Epidermal melanocyte (primary cell): ENCODE data around the gene SND1.
"Not testable (repeated sequence)": the region's sequence is repeated elsewhere in the genome, so short reads cannot be mapped to it uniquely, and the experiment has no call there.

Source experiments
- DNase-seq: peaks from one replicate; pipeline ENCODE4 v3.0.0; 2011; ENCODE audit warnings: low spot score; ENCODE audit not compliant: insufficient read length

The SND1 gene

DNA sequence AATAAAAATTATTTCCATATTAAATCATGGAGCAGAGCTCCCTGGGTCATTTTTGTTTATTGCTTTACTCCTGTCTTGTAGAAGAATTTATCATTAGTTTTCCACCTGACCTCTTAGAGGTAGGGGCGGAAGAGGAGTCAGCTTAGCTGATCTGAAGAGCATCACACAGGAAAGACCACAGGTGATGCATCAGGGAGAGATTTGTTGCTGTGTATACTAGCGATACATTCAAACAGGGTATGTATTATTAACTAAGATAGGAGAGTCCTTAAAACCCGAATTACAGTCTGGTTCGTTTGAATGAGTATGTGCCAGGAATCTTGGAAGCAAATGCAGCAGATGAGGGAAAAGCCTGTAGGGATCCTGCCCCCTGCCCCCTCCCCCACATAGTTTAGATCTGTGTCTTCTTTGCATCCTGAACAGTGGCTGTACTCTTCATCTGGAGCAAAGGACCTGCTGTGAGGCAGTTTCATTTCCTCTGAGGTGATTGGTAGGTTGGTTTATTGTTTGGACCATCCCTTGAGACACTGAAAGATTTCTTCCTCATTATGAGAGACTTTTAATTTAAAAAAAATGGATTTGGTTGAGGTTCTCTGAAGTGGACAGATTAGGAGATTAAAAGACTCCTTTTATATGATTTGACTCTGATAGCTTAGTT is 177.0 kb downstream of the SND1 start:
- no peak for DNase-seq

DNA sequence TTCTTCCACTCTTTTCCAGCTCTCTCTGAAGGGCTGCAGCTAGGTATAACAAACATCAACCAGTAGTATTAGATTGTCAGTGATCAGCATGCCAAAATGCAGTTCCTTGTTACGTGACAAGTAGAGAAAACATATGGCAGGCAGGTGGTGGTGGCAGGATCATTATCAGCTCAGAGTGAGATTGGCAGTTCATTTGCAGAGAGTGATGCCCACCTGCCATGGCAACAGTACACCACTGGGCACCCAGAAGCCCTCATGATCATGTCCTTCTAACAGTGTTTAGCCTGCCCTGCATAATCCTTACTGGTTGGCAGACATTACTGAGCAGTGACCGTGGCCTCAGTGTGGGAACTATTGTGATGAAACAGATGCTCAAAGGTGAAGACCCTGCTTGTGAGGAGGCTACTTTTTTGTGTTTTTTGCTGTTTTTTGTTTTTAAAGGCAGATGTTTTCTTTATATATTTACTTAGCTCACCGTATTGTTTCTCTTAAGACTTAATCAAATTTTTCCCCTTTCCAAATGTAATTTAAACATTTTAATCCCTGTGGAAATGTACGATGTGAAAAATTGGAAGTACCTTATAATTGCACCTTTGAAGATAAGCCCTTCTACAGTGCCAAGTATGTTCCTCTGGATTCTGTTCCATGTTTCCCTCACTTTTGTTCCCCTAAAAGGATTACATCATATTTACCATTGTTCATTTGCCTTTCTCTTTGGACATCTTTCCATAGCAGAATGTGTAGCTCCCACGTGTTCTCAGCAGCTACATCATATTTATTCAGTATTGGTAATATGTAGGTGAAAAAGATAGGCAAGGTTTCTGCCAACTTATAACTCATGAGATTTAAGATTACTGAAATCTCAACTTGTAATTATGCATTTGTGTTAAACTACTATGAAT is 179.6 kb downstream of the SND1 start:
- DNase-seq, result no peak

DNA sequence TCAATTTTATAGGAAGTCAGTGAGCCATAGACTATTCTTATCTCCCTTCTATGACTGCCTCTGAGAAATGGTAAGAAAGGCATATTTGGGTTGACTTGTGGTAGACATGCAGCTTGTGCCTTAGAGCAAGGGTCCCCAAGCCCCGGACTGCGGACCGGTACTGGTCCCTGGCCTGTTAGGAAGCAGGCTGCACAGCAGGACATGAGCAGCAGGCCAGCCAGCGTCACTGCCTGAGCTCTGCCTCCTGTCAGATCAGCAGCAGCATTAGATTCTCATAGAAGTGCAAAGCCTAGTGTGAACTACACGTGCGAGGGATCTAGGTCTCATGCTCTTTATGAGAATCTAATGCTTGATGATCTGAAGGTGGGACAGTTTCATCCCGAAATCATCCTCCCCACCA is 180.6 kb downstream of the SND1 start:
- no peak for DNase-seq

DNA sequence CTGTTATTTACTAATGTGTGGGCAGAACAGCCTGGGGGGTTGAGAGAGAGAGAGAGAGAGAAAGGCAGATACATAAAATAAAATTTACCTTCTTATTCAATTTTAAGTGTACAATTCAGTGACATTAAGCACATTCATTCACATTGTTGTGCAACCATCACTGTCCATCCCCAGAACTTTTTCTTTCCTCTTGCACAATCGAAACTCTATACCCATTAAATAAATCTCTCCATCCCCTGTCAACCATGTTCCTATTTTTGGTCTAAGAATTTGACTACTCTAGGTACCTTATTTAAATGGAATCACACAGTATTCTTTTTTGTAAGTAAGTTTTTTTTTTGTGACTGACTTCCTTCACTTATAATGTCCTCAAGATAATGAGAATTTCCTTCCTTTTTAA is 181.6 kb downstream of the SND1 start:
- DNase-seq, result no peak

DNA sequence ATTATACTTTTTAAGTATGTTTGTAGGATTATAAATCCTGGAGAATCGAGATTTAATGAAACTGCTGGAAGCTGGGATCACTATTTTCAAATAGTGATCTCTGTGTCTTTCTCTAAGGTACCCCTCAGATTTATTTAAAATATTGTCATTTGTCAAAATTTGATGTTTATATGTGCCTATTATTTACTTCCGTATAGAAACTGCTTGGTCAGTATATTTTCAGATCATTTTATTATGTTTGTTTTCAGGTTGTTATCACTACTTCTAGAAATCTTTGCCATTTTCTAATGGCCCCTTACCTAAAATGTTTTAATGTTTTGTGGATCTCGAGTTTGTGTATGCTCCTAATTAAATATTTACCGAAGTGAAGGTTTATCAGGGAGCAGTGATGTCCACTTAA is 183.7 kb downstream of the SND1 start:
- DNase-seq, result no peak

DNA sequence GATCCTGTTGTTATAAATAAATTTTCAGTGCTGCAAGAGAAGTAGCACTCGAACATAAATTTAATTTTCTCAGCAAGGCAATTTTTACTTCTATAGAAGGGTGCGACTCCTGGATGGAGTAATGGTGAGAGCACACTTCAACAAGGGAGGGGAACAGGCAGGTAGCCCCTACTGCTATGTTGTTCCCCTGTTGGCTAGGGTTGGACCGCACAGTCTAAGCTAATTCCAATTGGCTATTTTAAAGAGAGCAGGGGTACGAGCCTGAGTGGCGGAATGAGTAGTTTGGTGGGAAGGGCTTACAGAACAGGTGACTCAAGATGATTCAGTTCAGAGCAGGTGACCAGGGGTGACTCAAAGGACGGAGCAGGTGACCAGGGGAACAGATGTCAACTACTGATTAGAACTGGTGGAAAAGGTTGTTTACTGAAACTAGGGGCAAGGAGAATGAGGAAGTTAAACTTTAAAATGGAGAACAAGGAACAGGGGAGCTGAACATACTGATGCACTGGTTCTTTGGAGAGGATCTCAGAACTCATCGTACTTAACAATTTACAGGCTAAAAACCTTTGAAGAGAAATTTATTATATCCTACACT is 185.9 kb downstream of the SND1 start:
- not testable (repeated sequence) for DNase-seq

DNA sequence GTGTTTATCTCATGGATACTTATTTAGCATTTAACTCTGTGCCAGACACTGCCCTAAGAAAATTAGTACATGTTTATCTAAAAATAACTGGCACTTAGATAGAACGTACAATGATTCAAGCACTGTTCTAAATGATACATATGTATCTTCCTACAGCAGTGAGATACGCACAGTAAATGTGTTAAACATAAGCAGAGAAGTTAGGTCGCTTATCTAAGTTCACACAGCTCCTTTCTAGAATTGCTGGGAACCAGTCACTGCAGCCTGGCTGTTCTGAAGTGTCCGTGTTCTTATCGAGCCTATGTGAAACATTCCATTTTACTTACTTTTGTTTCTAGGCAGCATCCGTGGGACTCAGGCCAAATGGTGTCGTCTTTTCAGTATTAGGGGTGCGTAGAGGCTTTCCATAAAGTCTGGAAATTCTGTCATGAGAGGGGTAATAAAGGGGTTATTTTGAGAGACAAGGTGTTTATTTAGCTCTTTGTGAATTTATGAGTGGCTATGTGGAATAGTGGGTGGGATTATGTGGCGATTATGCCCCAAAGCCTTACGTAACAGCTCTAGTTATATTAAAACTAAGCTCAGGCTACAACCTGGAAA is 186.9 kb downstream of the SND1 start:
- no peak for DNase-seq

DNA sequence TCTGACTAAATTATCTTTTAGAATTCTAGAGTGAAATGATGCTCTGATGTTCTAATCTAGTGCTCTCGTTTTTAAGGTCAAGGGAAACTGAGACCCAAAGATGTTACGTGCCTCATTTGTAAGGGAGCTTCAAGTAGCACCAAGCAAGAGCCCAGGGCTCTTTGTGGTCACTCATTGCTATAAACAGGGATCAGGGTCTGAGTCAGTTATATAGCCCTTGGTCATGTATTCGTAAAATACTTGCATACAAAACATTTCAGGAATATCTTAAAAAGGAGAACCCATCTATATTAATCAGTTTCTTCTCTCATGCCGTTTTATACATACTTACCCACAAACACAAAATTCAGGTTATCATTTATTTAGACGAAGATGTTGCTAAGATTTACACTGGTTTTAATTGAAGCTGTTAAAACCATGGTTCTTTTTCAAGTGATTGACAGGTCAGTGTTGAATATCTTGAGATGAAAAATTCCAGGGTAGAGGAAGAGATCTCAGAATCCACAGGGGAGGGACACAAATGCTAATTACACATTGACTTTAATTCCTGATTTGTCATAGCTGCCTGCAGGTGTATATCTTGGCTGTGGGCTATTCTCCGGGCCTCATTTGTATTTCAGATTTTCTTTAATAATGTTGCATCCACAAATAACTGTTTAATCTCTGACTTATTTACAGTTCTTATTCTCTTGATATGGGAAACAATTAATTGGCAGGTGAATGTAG is 188.4 kb downstream of the SND1 start:
- DNase-seq, result no peak

DNA sequence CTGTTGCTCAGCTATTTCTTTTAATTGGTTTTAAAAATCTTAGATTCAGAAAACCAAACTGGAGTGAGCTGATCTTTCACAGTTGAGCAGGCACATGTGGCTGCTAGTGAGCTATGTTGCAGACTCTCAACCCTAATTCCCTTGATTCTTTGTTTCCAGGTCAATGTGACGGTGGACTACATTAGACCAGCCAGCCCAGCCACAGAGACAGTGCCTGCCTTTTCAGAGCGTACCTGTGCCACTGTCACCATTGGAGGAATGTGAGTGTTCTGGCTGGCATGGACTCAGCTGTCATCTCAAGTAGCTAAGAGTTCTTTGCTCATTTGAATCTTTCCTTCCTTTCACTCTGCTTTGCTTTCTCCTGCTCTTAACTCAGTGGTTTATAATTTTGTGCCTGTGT is 192.2 kb downstream of the SND1 start:
- DNase-seq, result no peak

DNA sequence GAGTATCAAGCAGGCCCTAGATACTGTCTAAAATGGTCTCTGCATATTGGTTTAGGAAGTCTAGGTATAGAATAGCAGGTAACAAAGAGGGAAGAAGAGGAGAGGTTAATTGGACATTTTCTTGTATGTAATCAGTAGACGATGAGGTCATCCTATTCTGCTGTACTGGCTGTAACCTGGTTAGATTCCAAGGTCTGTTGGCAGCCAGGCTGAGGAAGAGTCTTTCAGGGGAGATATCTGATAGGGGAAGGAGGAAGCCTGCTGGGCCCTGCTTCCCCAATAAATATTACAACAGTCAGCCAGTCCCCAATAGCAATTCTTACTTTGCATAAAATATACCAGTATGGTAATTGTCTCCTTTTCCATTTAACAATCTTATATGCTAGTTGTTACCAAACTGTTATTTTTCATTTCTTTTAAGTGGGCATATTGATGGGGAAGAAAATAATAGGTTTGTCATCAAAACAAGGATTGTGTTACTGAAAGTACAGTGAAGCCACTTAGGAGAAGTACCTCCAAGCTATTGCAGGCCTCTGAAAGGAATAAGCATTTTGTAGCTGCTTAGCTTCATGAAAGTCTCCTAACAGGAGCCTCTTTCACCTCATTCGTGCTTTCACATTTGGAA is 192.8 kb downstream of the SND1 start:
- DNase-seq, result no peak

DNA sequence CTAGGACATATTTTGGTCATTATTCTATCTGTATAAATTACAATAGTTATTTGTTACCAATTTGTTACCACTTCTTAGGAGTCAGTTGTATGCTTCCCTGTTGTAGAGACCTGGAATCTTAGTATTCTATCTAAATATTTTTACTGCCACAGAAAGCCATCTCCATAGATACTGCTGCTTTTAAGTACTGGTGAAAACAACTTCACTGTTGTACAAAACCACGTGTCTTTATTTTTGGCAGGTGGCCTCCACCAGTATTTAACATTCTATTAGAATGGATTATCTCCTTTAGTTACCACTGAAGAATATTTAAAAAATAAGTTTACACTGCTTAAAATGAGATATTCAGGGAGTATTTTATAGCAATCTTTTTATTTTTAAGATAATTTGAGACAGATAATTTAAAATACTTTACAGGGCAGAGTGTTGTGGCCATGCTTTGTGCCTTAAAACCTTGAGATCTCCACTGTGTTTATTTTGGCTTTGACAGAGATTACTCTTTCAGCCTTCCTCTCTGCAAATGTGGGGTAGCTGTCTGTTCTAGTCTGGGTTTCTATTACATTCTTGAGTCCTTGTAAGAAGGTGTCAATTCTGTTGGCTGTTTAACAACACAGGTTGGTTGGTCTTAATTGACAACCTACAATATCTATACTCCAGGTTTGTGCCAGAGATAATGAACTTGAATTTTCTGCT is 193.7 kb downstream of the SND1 start:
- DNase-seq, result no peak

DNA sequence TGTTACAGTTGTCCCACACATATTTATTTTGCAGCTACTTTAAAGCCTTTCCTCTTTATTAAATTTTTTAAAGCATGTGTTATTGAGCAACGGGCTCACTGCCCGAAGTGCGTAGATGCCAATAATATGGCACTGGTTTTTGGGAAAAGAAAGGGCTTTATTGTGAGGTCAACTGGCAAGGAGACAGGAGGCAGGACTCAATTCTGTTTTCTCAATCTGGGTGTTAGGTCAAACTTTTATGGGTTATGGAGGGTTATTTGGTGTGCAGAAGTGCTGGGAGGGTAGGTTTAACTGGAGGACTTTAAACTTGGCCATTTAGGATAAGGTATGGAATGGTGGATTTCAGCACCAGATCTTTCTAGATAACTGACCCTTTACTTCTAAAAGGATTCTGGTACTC is 195.6 kb downstream of the SND1 start:
- no peak for DNase-seq

DNA sequence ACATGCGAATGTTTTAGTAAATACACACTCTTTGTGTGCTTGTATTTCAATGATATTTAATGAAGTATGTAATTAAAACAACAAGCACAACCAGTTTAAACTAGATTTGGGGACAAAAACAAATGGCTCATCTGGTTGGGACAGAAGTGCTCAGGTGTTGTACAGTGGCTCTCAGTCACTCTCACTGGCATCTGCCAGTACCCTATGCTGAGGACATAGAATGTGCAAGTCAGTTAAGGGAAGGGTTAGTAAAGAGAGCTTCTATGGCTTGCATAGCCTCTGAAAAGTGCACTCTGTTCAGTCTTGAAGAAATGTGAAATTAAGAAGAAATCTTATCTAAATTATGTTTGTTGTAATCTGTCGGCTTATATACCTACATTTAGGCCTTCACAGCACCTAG is 196.2 kb downstream of the SND1 start:
- DNase-seq, result no peak

DNA sequence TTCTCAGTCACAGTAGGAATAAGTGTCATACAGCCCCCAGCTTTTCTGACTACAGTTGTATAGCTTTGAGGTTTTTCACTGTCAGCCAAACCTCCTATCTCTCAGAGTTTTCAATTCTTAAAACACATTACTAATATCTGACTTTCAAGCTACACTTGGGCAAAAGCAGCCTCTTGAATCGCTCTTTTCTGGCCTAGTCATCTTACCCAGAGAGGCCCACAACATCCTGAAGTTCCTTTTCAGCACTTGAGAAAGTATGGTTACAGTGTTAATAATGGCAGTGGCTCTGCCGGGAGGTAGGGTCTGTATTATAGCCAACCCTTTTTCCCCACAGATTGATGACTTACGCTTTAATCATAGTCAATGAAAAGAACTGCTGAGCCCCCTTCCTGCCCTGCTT is 198.2 kb downstream of the SND1 start:
- DNase-seq, result no peak

DNA sequence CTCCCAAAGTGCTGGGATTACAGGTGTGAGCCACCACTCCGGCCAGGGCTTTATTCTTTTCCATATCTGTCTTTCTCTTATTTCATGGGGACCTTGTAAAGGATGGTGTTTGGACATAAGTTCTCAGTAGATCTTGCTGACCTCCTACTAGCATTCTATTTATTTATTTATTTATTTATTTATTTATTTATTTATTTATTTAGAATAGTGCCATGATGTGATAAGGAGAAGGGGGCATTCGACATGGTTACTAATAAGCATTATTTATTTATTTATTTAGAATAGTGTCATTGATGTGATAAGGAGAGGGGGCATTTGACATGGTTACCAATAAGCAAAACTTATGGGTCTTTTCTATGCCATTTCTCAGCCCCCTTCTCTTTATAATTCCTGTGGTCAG is 202.4 kb downstream of the SND1 start:
- DNase-seq, result no peak

DNA sequence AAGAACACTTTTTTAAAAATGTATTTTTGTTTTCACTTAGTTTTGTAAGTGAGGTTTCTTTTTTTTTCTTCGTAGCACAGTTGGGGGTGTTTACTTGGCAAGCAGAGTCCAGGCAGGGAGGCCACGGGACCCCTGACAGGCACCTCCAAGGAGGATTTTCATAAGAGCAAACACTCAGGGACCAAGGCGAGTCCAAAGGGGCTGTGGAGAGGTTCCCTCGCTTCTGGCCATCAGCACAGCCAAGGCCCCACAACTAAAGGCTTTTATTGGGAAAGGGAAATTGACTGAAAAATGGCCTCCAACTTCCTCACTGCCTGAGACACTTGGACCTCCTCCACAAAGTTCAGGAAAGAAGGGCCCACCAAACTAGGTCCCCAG is 205.5 kb downstream of the SND1 start:
- DNase-seq, result no peak

DNA sequence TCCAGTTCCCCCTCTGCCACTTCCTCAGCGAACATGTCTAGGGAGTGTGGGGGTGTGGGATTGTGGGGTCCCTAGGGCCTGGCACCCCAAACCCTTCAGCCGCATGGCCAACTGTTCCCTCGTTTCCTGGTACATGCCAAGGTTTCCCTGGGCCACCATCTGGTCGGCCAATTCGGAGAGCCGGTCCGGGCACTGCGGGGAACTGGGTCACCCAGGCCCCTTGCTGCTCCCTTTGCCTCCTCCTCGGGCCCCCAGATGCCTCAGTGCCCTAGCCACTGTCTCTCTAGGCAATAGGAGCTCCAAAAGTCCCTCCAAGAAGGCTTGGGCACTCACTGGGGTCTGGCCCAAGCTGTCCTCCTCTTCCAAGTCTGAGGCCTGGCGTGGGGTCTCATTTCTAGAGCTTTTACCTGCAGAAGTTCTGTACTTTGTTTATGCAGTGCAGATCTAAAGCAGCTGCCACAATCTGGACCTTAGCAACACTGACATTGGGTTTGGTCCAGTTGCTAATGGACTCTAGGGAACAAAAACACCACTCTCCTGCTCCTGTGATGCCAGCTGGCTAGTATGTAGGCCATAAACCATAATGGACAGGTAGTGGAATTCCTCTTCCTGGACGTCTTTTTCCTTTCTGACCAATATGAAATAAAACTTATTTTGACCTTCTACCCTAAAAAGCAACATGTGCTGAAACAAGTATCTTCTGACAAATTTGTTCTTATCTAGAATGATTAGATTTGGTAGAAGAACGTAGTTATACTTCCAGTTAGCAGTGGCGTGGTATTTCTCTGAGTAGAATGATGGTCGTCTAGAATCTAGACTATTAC is 206.3 kb downstream of the SND1 start:
- no peak for DNase-seq

DNA sequence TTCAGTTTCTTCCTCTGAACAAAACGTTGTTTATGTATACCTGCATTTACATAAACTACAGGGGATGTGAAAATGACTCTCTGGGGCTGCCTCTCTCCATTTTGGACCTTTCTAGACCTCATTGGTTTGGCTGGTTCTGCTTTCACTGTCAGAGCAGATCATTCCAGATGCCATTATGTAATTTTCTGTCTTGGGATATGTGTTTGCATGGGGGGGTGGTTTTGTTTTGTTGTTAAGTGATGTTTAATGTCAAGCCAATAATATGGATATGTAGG is 206.9 kb downstream of the SND1 start:
- DNase-seq, result no peak

DNA sequence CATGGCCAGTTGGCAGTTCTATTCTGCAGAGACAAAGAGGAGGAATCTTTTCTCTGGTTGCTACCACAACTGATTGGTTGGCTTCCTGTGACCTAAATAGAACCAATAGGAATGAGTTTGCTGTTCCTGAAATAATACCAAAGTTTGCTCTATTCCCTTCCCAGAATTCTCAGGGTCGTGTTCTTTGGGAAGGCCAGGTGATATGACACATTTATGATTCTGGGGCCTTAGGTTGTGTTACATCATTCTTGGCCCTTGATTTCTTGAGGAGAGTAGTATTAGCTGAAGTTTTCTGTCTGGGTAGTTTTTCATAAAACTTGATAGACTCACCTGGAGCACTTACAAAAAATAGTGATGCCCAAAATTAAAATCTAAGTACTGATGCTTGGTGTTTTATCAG is 207.3 kb downstream of the SND1 start:
- DNase-seq, result no peak

DNA sequence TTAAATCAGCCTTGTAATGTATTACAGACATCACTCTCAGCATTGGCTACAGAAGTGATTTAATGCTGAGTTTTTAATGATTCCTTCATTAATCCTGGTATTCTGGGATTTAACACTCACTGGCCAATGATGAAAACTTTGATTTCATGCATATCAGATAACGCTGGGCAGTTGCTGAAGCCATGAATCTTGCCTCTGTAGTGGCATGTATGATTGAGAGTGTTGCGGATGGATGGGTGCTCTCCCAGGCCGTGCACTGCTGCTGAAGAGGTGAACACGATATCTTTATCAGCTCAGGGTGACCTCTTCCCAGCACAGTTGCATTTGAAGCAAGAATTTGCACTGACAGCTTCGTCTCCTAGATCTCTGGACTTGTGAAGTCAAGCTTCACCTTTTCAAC is 210.5 kb downstream of the SND1 start:
- DNase-seq, result no peak
